Measurements from ENCODE around the gene ZNF598. TPM values are rescaled to one million over a fixed set of nuclear protein-coding genes. Genes with fewer than 3 reads are reported as not detected.
A peak's percentile ranks its signal among the peaks of the same experiment; 100 is the strongest.

The ZNF598 gene
- total RNA-seq, 2 donors from 2014 or later, result 45.6 to 49.5 TPM

- peaks cover 24% of the 10 kb centered on the region for H3K36me3 ChIP-seq (ENCODE audit: control insufficient read depth, insufficient read depth, low read length)
- H3K4me1 Mint-ChIP-seq, result peaks cover 8% of the 10 kb centered on the region
- TF ChIP-seq CTCF (conservative IDR thresholded peaks at IDR 0.05), result no peak
- H3K27me3 ChIP-seq (ENCODE audit: control insufficient read depth, insufficient read depth, low read length, poor library complexity, severe bottlenecking), result peaks cover 8% of the 10 kb centered on the region
- H3K27ac Mint-ChIP-seq, result no peak overlapping the region
- no peak overlapping the region for H3K4me3 Mint-ChIP-seq
- H3K9ac ChIP-seq (ENCODE audit: extremely low read depth, low read length, poor library complexity, severe bottlenecking), result no peak overlapping the region
- 97 to 98% methylated on average over 28 to 42 of the region's 42 CpGs for WGBS, 2 experiments (ENCODE audit: insufficient coverage in 1 of 2, insufficient read length in 1 of 2)
- H3K36me3 Mint-ChIP-seq (ENCODE audit: low read depth), result peaks cover 13% of the 10 kb centered on the region
- H3K27me3 Mint-ChIP-seq (ENCODE audit: insufficient read depth), result peaks cover 2% of the 10 kb centered on the region
- H3K4me1 ChIP-seq (ENCODE audit: control insufficient read depth, insufficient read depth, low read length), result no peaks in the 10 kb centered on the region
- no peaks in the 10 kb centered on the region for H3K9me3 Mint-ChIP-seq
- H3K9me3 ChIP-seq (ENCODE audit: control insufficient read depth, low read length), result no peaks in the 10 kb centered on the region
- no peak for DNase-seq
- H3K27ac ChIP-seq (ENCODE audit: low read depth, low read length), result no peak overlapping the region
- no peak overlapping the region for H3K4me3 ChIP-seq (ENCODE audit: low read length)
Measured at GRCh38 chr16:1974157-1975070, 35.2 kb downstream of the ZNF598 start.

- H3K27ac Mint-ChIP-seq, result no peak overlapping the region
- Histone ChIP-seq H3K9me3 (ENCODE audit: control insufficient read depth, low read length) (no peaks in the 10 kb centered on the region), H3K36me3 (ENCODE audit: control insufficient read depth, insufficient read depth, low read length) (peaks cover 21% of the 10 kb centered on the region), H3K4me1 (ENCODE audit: control insufficient read depth, insufficient read depth, low read length) (no peaks in the 10 kb centered on the region), H3K27me3 (ENCODE audit: control insufficient read depth, insufficient read depth, low read length, poor library complexity, severe bottlenecking) (peaks cover 2% of the 10 kb centered on the region), H3K4me3 (ENCODE audit: low read length) (no peak overlapping the region), H3K9ac (ENCODE audit: extremely low read depth, low read length, poor library complexity, severe bottlenecking) (no peak overlapping the region), H3K27ac (ENCODE audit: low read depth, low read length) (no peak overlapping the region)
- DNase-seq, result no peak
- peaks cover 13% of the 10 kb centered on the region for H3K36me3 Mint-ChIP-seq (ENCODE audit: low read depth)
- peaks cover 8% of the 10 kb centered on the region for H3K4me1 Mint-ChIP-seq
- 91 to 93% methylated on average over 10 to 16 of the region's 16 CpGs for WGBS, 2 experiments (ENCODE audit: insufficient coverage in 1 of 2, insufficient read length in 1 of 2)
- H3K27me3 Mint-ChIP-seq (ENCODE audit: insufficient read depth), result no peaks in the 10 kb centered on the region
- H3K4me3 Mint-ChIP-seq, result peak overlapping the region; percentile 92
- H3K9me3 Mint-ChIP-seq, result no peaks in the 10 kb centered on the region
- no peak for TF ChIP-seq CTCF (conservative IDR thresholded peaks at IDR 0.05)
Measured at GRCh38 chr16:1973461-1974156, 36.0 kb downstream of the ZNF598 start.

- Histone ChIP-seq H3K36me3 (ENCODE audit: control insufficient read depth, insufficient read depth, low read length) (peaks cover 16% of the 10 kb centered on the region), H3K27me3 (ENCODE audit: control insufficient read depth, insufficient read depth, low read length, poor library complexity, severe bottlenecking) (no peaks in the 10 kb centered on the region), H3K4me1 (ENCODE audit: control insufficient read depth, insufficient read depth, low read length) (no peaks in the 10 kb centered on the region), H3K4me3 (ENCODE audit: low read length) (peak overlapping the region; percentile 90), H3K9ac (ENCODE audit: extremely low read depth, low read length, poor library complexity, severe bottlenecking) (peak overlapping the region; percentile 73), H3K27ac (ENCODE audit: low read depth, low read length) (peak overlapping the region; percentile 49), H3K9me3 (ENCODE audit: control insufficient read depth, low read length) (no peaks in the 10 kb centered on the region)
- no peak for DNase-seq
- Mint-ChIP-seq H3K36me3 (ENCODE audit: low read depth) (peaks cover 13% of the 10 kb centered on the region), H3K4me1 (peaks cover 8% of the 10 kb centered on the region), H3K27ac (peak overlapping the region; percentile 93), H3K9me3 (no peaks in the 10 kb centered on the region), H3K4me3 (peak overlapping the region; percentile 92), H3K27me3 (ENCODE audit: insufficient read depth) (no peaks in the 10 kb centered on the region)
- 4 to 5% methylated on average over 16 to 22 of the region's 22 CpGs for WGBS, 2 experiments (ENCODE audit: insufficient coverage in 1 of 2, insufficient read length in 1 of 2)
- TF ChIP-seq CTCF (conservative IDR thresholded peaks at IDR 0.05), result no peak
Measured at GRCh38 chr16:1972490-1972877, 37.1 kb downstream of the ZNF598 start.

Measured in endodermal cell (in vitro differentiated cells).